Fibroblast of the aortic adventitia (primary cell): ENCODE measurements around the gene FOXC2. TPM values are rescaled to one million over a fixed set of nuclear protein-coding genes. Genes with fewer than 3 reads are reported as not detected.

Experiments used
- DNase-seq: peaks from one replicate; pipeline ENCODE4 v3.0.0-alpha.2; 2010; ENCODE audit warnings: low read depth
- H3K4me3 ChIP-seq: 2 replicates; pipeline ENCODE4 v1.5.1; 2011; ENCODE audit warnings: low read depth, mild to moderate bottlenecking, control low read depth, low read length, moderate library complexity
- total RNA-seq: library from RNA; depleted of rRNA; stranded (reverse); fragments of >200 nt; gene quantifications from 2 replicates; pipeline ENCODE4 v1.2.3, GENCODE V29; 2012; ENCODE audit warnings: low replicate concordance
- TF ChIP-seq, protein P1 (sequence below): IDR thresholded peaks from 2 replicates; pipeline ENCODE4 v1.5.1; 2011; ENCODE audit warnings: mild to moderate bottlenecking, low read length, control low read depth, inconsistent platforms; ENCODE audit not compliant: insufficient read depth

FOXC2 gene
- total RNA-seq, 1 donor, result 5.2 TPM

DNA sequence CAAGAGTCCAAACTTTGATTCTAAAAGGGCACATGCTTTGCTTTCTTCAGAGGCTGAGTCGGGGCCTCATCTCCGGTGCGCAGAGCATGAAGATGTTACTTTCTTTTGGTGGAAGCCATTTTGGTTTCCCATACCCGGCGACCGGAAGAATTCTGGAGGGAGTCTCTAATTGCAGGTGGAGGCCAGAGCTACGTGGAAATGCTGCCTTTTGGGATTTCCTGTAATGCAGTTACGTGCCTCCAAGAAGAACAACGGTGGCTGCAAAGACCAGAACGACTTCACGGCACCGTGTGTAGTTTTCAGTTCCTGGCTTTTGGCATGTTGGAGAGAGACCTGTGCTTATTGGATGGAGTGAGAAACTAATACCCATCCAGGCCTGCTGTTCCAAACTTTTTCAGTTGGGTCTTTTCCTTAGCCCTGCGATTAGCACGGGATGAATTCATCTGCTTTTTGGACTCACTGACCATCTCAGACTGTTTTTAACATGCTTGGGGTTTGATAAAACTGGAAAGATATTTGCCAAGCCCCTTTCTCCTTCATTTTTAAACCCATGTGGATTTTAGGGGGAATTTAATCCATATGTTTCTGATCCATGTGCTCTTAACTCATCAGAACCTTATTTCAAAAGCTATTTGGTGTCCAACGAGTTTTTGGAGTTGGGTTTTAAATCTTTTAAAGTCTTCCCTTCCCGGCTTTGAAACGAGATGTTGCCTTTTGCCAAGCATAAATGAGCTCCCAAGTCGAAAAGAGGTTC is 30.7 kb downstream of the FOXC2 start:
- no peak for DNase-seq
- H3K4me3 ChIP-seq, result no peak overlapping the region
- TF ChIP-seq, protein P1, sequence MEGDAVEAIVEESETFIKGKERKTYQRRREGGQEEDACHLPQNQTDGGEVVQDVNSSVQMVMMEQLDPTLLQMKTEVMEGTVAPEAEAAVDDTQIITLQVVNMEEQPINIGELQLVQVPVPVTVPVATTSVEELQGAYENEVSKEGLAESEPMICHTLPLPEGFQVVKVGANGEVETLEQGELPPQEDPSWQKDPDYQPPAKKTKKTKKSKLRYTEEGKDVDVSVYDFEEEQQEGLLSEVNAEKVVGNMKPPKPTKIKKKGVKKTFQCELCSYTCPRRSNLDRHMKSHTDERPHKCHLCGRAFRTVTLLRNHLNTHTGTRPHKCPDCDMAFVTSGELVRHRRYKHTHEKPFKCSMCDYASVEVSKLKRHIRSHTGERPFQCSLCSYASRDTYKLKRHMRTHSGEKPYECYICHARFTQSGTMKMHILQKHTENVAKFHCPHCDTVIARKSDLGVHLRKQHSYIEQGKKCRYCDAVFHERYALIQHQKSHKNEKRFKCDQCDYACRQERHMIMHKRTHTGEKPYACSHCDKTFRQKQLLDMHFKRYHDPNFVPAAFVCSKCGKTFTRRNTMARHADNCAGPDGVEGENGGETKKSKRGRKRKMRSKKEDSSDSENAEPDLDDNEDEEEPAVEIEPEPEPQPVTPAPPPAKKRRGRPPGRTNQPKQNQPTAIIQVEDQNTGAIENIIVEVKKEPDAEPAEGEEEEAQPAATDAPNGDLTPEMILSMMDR, result no peak

DNA sequence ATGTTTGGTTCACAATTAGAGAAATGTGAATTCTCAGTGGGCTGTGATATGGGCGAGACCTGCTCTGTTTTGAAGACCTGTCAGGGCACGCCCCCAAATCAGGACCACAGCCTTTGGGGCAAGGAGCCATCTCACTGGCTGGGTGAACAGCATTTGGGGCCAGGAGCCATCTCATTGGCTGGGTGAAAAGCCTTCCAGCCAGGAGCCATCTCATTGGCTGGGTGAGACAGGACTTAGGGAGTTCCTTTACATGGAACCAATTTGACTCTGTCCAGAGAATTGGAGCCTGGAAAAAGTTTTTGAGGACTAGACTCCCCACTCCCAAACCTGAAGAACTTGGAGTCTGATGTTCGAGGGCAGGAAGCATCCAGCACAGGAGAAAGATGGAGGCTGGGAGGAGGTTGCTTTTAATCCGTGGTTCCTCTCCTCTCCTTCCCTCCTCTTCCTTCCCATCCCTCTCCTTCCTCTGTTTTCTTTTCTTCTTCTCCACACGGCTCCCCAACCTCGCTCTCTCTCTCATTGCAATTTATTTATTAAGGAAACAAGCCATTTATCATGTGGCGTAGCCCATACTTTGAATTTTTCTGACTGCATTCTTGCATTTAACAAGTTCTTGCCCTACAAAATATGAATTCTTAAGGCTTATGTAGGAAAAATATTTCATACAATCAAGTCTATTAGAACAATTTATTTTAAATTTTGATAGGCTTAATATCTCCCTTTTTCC is 31.4 kb downstream of the FOXC2 start:
- TF ChIP-seq, protein P1, result no peak
- DNase-seq, result peak; percentile 55
- H3K4me3 ChIP-seq, result no peak overlapping the region

DNA sequence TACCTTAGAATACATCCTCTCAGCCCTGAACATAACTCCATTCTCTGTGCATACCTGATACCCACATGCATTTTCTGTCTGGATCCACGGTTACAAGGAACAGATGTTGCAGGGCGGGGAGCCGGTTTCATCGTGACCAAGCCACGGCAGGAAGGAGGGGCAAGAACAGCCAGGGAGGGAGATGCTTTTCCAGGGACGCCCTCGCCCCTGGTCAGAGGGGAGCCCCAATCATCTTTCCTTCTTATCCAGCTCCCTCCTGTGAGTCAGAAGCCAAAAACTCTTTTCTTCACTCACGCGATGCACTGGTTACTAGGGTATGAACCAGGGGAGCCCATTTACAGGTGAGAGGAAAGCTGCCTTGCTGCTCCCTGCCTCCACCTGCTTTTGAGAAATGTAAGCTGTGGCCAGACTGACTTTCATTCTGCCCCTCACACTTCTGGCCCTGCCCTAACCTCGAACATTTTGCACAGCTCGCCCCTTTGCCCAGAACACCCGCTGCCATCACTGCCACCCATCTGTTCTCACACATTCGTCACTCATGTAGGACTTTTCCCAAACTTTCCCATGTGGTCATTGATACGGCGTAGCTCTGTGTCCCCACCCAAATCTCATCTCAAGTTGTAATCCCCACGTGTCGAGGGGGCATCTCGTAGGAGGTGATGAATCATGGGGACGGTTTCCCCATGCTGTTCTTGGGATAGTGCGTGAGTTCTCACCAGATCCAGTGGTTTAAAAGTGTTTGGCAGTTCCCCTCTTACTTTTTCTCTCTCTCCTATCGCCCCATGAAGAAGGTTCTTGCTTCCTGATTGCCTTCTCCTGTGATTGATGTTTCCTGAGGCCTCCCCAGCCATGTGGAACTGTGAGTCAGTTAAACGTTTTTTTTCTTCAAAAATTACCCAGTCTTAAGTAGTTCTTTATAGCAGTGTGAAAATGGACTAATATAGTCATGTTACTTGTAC is 32.3 kb downstream of the FOXC2 start:
- H3K4me3 ChIP-seq, result no peak overlapping the region
- DNase-seq, result peak; percentile 56
- TF ChIP-seq, protein P1, result no peak

DNA sequence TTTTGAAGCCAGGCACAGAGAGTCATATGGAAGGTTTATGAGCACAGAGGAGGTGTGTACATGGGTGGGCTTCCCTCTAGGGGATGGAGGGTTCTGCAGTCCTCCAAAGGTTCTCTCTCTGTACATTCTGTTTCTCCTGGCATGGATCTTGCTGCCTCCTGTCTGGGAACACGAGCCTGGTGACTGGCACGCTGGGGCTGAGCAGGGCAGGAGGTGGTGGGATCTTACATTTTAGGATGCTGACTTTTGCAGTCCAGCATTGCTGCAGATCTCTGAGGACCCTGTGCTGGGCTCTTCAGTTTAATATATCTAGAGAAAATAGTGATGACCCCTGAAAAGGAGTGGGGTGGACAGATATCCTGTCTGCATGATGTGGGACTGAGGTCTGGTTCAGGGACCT is 34.7 kb downstream of the FOXC2 start:
- DNase-seq, result no peak
- TF ChIP-seq, protein P1, result no peak
- no peak overlapping the region for H3K4me3 ChIP-seq

DNA sequence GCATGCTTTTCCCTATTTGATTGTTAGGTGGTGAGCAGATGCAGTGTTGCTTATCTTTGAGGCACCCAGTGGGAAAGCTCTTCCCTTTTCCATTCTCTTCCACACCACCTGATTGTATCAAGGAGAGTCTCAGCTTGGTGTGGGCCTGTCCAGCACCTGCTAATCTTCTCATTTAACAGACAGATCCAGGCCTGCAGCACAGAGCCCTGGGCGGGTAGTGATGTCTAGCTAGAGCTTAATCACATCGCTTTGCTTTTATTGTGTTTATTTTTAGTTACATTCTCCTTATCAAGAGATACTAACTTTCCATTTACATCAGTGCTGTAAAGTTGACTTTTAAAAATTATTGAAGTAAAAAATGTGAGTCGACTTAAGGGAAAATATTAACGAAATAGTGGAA is 35.9 kb downstream of the FOXC2 start:
- no peak overlapping the region for H3K4me3 ChIP-seq
- TF ChIP-seq, protein P1, result no peak
- DNase-seq, result no peak

DNA sequence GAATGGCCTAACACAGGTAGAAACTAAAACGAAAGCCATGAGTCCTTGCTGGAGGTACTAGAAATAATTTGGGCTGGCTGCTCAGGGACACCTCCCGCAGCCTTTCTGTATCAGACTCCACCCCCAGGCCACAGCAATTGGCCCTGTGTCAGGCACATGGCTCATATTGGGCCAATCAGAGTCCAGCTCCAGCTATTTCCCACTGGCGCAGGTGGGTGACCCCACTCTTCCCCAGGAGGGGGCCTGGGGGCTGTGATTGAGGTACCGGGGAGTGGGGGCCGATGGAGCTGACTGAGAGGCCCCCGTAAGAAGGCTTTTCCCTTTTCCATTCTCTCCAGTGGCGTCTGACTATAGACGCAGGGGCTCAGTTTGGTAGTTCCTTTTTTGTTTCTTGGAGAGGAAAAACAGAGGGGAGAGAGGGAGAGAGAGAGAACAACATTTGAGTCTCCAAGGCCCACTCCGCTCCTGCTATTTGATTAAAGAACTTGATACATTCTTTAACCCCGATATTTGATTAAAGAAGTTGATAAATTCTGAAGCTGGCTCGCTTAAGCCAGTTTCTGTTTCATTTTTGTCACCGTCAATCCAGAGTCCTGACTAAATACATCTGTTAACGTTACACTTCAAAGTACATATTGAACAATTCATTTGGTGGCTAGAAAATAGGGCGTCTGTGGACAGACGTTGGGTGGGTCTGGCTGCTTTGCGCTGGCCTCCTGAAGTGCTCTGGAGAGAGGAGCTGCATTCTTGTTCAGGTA is 38.0 kb downstream of the FOXC2 start:
- no peak overlapping the region for H3K4me3 ChIP-seq
- TF ChIP-seq, protein P1, result no peak
- DNase-seq, result no peak
